IMR-90 (cell line): ENCODE measurements around the gene PRKCA. TPM values are rescaled to one million over a fixed set of nuclear protein-coding genes. Genes with fewer than 3 reads are reported as not detected.

ENCODE experiments used
- ATAC-seq: fragments of 200-7000 bp; cut with Tn5 transposase; 2 replicates; pipeline ENCODE4 v1.9.1; 2020; ENCODE audit warnings: low read depth, mild to moderate bottlenecking, moderate library complexity
- BruUV-seq: library from RNA; stranded (reverse); fragments of 400-500 nt; replicated peaks from 2 replicates; lab custom pipeline; 2021; lab: Mats Ljungman, UMichigan
- CTCF ChIA-PET: fragments of 300-600 bp; formaldehyde crosslinking; extraction: SDS; loops from one replicate; lab custom pipeline; 2021; ENCODE audit warnings: antibody characterized with exemption; lab: Yijun Ruan, JAX
- POLR2A ChIA-PET: fragments of 300-600 bp; sonication (Branson Sonifier 250); formaldehyde crosslinking; loops from one replicate; lab custom pipeline; 2022; ENCODE audit warnings: antibody characterized with exemption; ENCODE audit not compliant: unreplicated experiment; lab: Charles Lee
- DNase-seq: peaks from one replicate; pipeline ENCODE4 v3.0.0; 2013
- H2AFZ ChIP-seq: replicated peaks from 2 replicates; pipeline ENCODE3; 2013; ENCODE audit warnings: low read length, mild to moderate bottlenecking; ENCODE audit not compliant: poor library complexity
- H2AK5ac ChIP-seq: 2 replicates; pipeline ENCODE4 v1.6.1; 2013; ENCODE audit warnings: low read depth, low read length, inconsistent platforms
- H2AK9ac ChIP-seq: replicated peaks from 2 replicates; pipeline ENCODE3; 2013; ENCODE audit warnings: mild to moderate bottlenecking, low read depth, low read length, moderate library complexity; ENCODE audit not compliant: poor library complexity
- H2BK120ac ChIP-seq: 2 replicates; pipeline ENCODE4 v1.6.1; 2013; ENCODE audit warnings: low read depth, low read length, inconsistent platforms
- H2BK15ac ChIP-seq: 3 replicates; pipeline ENCODE4 v1.6.1; 2013; ENCODE audit warnings: low read depth, low read length, inconsistent platforms
- H2BK20ac ChIP-seq: 2 replicates; pipeline ENCODE4 v1.6.1; 2013; ENCODE audit warnings: low read depth, mild to moderate bottlenecking, inconsistent platforms, low read length, moderate library complexity
- H2BK5ac ChIP-seq: 2 replicates; pipeline ENCODE4 v1.6.1; 2013; ENCODE audit warnings: mild to moderate bottlenecking, low read depth, low read length, inconsistent platforms; ENCODE audit not compliant: poor library complexity, severe bottlenecking
- H3K14ac ChIP-seq: replicated peaks from 2 replicates; pipeline ENCODE4 v1.6.1; 2013; ENCODE audit warnings: low read depth, low read length, inconsistent platforms
- H3K18ac ChIP-seq: 2 replicates; pipeline ENCODE4 v1.6.1; 2013; ENCODE audit warnings: low read depth, low read length, control low read depth
- H3K23ac ChIP-seq: 2 replicates; pipeline ENCODE4 v1.6.1; 2013; ENCODE audit warnings: low read depth, low read length, inconsistent platforms
- H3K27ac ChIP-seq: 2 replicates; pipeline ENCODE4 v1.5.1; 2013; ENCODE audit warnings: mild to moderate bottlenecking, control low read depth, low read length; ENCODE audit not compliant: insufficient read depth
- H3K27me3 ChIP-seq: 2 replicates; pipeline ENCODE4 v1.6.1; 2013; ENCODE audit warnings: low read length; ENCODE audit not compliant: control insufficient read depth, insufficient read depth
- H3K36me3 ChIP-seq: 2 replicates; pipeline ENCODE4 v1.6.1; 2013; ENCODE audit warnings: low read length, mixed read lengths; ENCODE audit not compliant: control insufficient read depth, insufficient read depth
- H3K4ac ChIP-seq: 2 replicates; pipeline ENCODE4 v1.6.1; 2013; ENCODE audit warnings: low read depth, low read length, inconsistent platforms
- H3K4me1 ChIP-seq: 2 replicates; pipeline ENCODE4 v1.6.1; 2013; ENCODE audit warnings: low read length, mixed read lengths; ENCODE audit not compliant: control insufficient read depth, insufficient read depth
- H3K4me2 ChIP-seq: 2 replicates; pipeline ENCODE4 v1.6.1; 2013; ENCODE audit warnings: low read depth, mild to moderate bottlenecking, control low read depth, low read length, moderate library complexity
- H3K4me3 ChIP-seq: 2 replicates; pipeline ENCODE4 v1.5.1; 2013; ENCODE audit warnings: low read depth, mild to moderate bottlenecking, control low read depth, low read length, moderate library complexity; ENCODE audit not compliant: insufficient read depth
- H3K56ac ChIP-seq: 2 replicates; pipeline ENCODE4 v1.6.1; 2013; ENCODE audit warnings: low read length, inconsistent platforms; ENCODE audit not compliant: insufficient read depth; ENCODE audit errors: extremely low read depth
- H3K79me1 ChIP-seq, 2 experiments: 2 replicates each; pipeline ENCODE4 v1.6.1; 2013; ENCODE audit warnings: low read length in 2 of 2, inconsistent platforms in 1 of 2, low read depth in 1 of 2
- H3K9ac ChIP-seq: 2 replicates; pipeline ENCODE4 v1.6.1; 2013; ENCODE audit warnings: low read depth, low read length, control low read depth
- H3K9me1 ChIP-seq: 2 replicates; pipeline ENCODE4 v1.6.1; 2013; ENCODE audit warnings: low read length, inconsistent platforms; ENCODE audit not compliant: insufficient read depth
- H3K9me3 ChIP-seq: 2 replicates; pipeline ENCODE4 v1.6.1; 2013; ENCODE audit warnings: low read length; ENCODE audit not compliant: control insufficient read depth, insufficient read depth
- H4K20me1 ChIP-seq: 2 replicates; pipeline ENCODE4 v1.6.1; 2013; ENCODE audit warnings: low read length, inconsistent platforms; ENCODE audit not compliant: insufficient read depth
- H4K5ac ChIP-seq: 2 replicates; pipeline ENCODE4 v1.6.1; 2013; ENCODE audit warnings: mild to moderate bottlenecking, low read depth, low read length, control low read depth
- H4K8ac ChIP-seq, 2 experiments: 2 replicates each; pipeline ENCODE4 v1.6.1; 2013; ENCODE audit warnings: low read depth in 2 of 2, low read length in 2 of 2, control low read depth in 1 of 2, inconsistent platforms in 1 of 2
- H4K91ac ChIP-seq: 2 replicates; pipeline ENCODE4 v1.6.1; 2013; ENCODE audit warnings: low read depth, low read length, inconsistent platforms; ENCODE audit not compliant: insufficient read depth
- BHLHE40 ChIP-seq: fragments of 150-350 bp; IDR thresholded peaks from 2 replicates; pipeline ENCODE4 v1.6.1; 2016; ENCODE audit warnings: mild to moderate bottlenecking, low read depth, low read length
- CEBPB ChIP-seq: IDR thresholded peaks from 2 replicates; pipeline ENCODE4 v1.6.1; 2012; ENCODE audit warnings: low read depth, low read length, improper control_type of control experiment
- CHD1 ChIP-seq: IDR thresholded peaks from 2 replicates; pipeline ENCODE4 v1.6.1; 2012; ENCODE audit warnings: low read depth, low read length, improper control_type of control experiment
- CTCF ChIP-seq: conservative IDR thresholded peaks from 2 replicates; pipeline ENCODE4 v1.5.1; 2012; ENCODE audit warnings: mild to moderate bottlenecking, low read depth, low read length, improper control_type of control experiment
- ELK1 ChIP-seq: fragments of 150-350 bp; IDR thresholded peaks from 2 replicates; pipeline ENCODE4 v1.6.1; 2016; ENCODE audit warnings: low read depth, mild to moderate bottlenecking, low read length, moderate library complexity, borderline replicate concordance
- FOS ChIP-seq: fragments of 150-350 bp; IDR thresholded peaks from 2 replicates; pipeline ENCODE4 v1.6.1; 2016; ENCODE audit warnings: low read depth, low read length
- MAFK ChIP-seq: IDR thresholded peaks from 2 replicates; pipeline ENCODE4 v1.6.1; 2012; ENCODE audit warnings: low read depth, low read length, improper control_type of control experiment
- MAZ ChIP-seq: IDR thresholded peaks from 2 replicates; pipeline ENCODE4 v1.6.1; 2012; ENCODE audit warnings: low read depth, mild to moderate bottlenecking, low read length, improper control_type of control experiment, moderate library complexity, borderline replicate concordance
- MXI1 ChIP-seq: IDR thresholded peaks from 2 replicates; pipeline ENCODE4 v1.6.1; 2012; ENCODE audit warnings: low read depth, mild to moderate bottlenecking, low read length, moderate library complexity, borderline replicate concordance
- NFE2L2 ChIP-seq: fragments of 150-350 bp; IDR thresholded peaks from 2 replicates; pipeline ENCODE4 v1.6.1; 2016; ENCODE audit warnings: low read depth, mild to moderate bottlenecking, low read length
- POLR2A ChIP-seq: IDR thresholded peaks from 2 replicates; pipeline ENCODE4 v1.6.1; 2012; ENCODE audit warnings: mild to moderate bottlenecking, low read depth, low read length
- RAD21 ChIP-seq: IDR thresholded peaks from 2 replicates; pipeline ENCODE4 v1.6.1; 2012; ENCODE audit warnings: low read length, improper control_type of control experiment
- RCOR1 ChIP-seq: IDR thresholded peaks from 2 replicates; pipeline ENCODE4 v1.6.1; 2012; ENCODE audit warnings: mild to moderate bottlenecking, low read length, improper control_type of control experiment; ENCODE audit not compliant: insufficient replicate concordance
- RFX5 ChIP-seq: IDR thresholded peaks from 2 replicates; pipeline ENCODE4 v1.8.0; 2012; ENCODE audit warnings: low read depth, mild to moderate bottlenecking, low read length, moderate library complexity
- SMC3 ChIP-seq: fragments of 150-350 bp; IDR thresholded peaks from 2 replicates; pipeline ENCODE4 v1.6.1; 2016; ENCODE audit warnings: low read depth, mild to moderate bottlenecking, antibody characterized with exemption, low read length, moderate library complexity
- USF2 ChIP-seq: fragments of 150-350 bp; IDR thresholded peaks from 2 replicates; pipeline ENCODE4 v1.6.1; 2017; ENCODE audit warnings: mild to moderate bottlenecking, antibody characterized with exemption, low read length, low read depth
- WGBS, 2 experiments: methylation state at CpG; one replicate each; pipeline versions ENCODE4 v1.1.5 to v1.1.7; 2013; ENCODE audit warnings: missing lambda C conversion rate in 2 of 2; ENCODE audit not compliant: insufficient read length in 1 of 2; ENCODE audit errors: extremely low coverage in 2 of 2; 5-methylcytosine and 5-hydroxymethylcytosine counted together
- dilution Hi-C: fragments of 300-500 bp; cut with HindIII; formaldehyde crosslinking; loops from one replicate; pipeline ENCODE4 v1.14.3; 2018; ENCODE audit warnings: low sequenced_read_pairs; ENCODE audit not compliant: unreplicated experiment
- in situ Hi-C: fragments of 300-500 bp; cut with MboI; formaldehyde crosslinking; loops from 3 replicates; pipeline ENCODE4 v1.14.3; 2019; ENCODE audit warnings: low sequenced_read_pairs, inconsistent platforms, mixed read lengths
- intact Hi-C: fragments of 100-400 bp; cut with micrococcal nuclease; formaldehyde crosslinking; loops from 2 replicates; pipeline ENCODE4 v1.10.0; 2022
- polyA plus RNA-seq, 3 experiments: library from polyadenylated mRNA; depleted of rRNA; stranded (reverse); fragments of >200 nt; gene quantifications; 2 replicates each; pipeline ENCODE4 v1.2.3, GENCODE V29; 2012; ENCODE audit warnings: low replicate concordance in 1 of 3
- total RNA-seq: library from RNA; depleted of rRNA; stranded (reverse); fragments of >200 nt; gene quantifications from 2 replicates; pipeline ENCODE4 v1.2.3, GENCODE V29; 2012

PRKCA gene
- total and polyA plus RNA-seq, 2 of the 4 experiments (the other 2 are of a cell fraction) = 31.0 to 46.0 TPM

- DNase-seq (no peak), ATAC-seq (no peak)
- H3K27ac ChIP-seq = no peak overlapping the region
- no peaks in the 10 kb centered on the region for H3K9me3 ChIP-seq
- no peak overlapping the region for H4K5ac ChIP-seq
- H3K36me3 ChIP-seq = peaks cover 19% of the 10 kb centered on the region
- no peak overlapping the region for H3K4ac ChIP-seq
- H2BK20ac ChIP-seq = no peak overlapping the region
- no TSS peak for BruUV-seq
- in situ Hi-C loops = loop anchor here (25.0 kb wide), 1 partner anchor 1413 kb away; no protein-coding TSS in a partner anchor
- CTCF ChIA-PET = no interaction called here
- no peak overlapping the region for H3K9ac ChIP-seq
- H4K91ac ChIP-seq = no peak overlapping the region
- dilution Hi-C loops = no loop called here
- H4K20me1 ChIP-seq = peaks cover 8% of the 10 kb centered on the region; the same call in 1 of the 2 replicates
- WGBS, 2 experiments = no CpG with 5 or more reads among the region's 5 CpGs
- H2BK15ac ChIP-seq = no peak overlapping the region
- H2BK120ac ChIP-seq = no peak overlapping the region
- H3K4me2 ChIP-seq = no peak overlapping the region
- no peak overlapping the region for H4K8ac ChIP-seq
- intact Hi-C loops = no loop called here
- no peak overlapping the region for H3K4me3 ChIP-seq
- no peak overlapping the region for H3K14ac ChIP-seq
- H2AK9ac ChIP-seq = no peak overlapping the region
- TF ChIP-seq MXI1 = no peak
- TF ChIP-seq MAFK = no peak
- no peak for TF ChIP-seq BHLHE40
- TF ChIP-seq CTCF = no peak
- no peak for TF ChIP-seq SMC3
- TF ChIP-seq CHD1 = no peak
- TF ChIP-seq CEBPB = no peak
- no peak for TF ChIP-seq MAZ
- no peak for TF ChIP-seq NFE2L2
- TF ChIP-seq RAD21 = no peak
- no peak for TF ChIP-seq ELK1
- no peak for TF ChIP-seq FOS
- no peak for TF ChIP-seq RCOR1
- no peak for TF ChIP-seq RFX5
- TF ChIP-seq USF2 = no peak
- TF ChIP-seq POLR2A = no peak
- H3K56ac ChIP-seq = no peak overlapping the region
- H3K9me1 ChIP-seq = peaks cover 39% of the 10 kb centered on the region
- H3K79me1 ChIP-seq = peaks cover 16 to 69% of the 10 kb centered on the region in 2 experiments
- H2BK5ac ChIP-seq = no peak overlapping the region
- peaks cover 14% of the 10 kb centered on the region for H3K4me1 ChIP-seq
- H2AFZ ChIP-seq = no peak overlapping the region
- H3K18ac ChIP-seq = no peak overlapping the region
- no peak overlapping the region for H2AK5ac ChIP-seq
- no peak overlapping the region for H3K23ac ChIP-seq
- H3K27me3 ChIP-seq = no peaks in the 10 kb centered on the region
- POLR2A ChIA-PET = no interaction called here
Observed at GRCh38 chr17:66650544-66650877, 348.1 kb downstream of the PRKCA start.
